ENCODE results near the gene ITPR1.
"Not testable (repeated sequence)": the region's sequence is repeated elsewhere in the genome, so short reads cannot be mapped to it uniquely, and the experiment has no call there.

Gene ITPR1

DNA sequence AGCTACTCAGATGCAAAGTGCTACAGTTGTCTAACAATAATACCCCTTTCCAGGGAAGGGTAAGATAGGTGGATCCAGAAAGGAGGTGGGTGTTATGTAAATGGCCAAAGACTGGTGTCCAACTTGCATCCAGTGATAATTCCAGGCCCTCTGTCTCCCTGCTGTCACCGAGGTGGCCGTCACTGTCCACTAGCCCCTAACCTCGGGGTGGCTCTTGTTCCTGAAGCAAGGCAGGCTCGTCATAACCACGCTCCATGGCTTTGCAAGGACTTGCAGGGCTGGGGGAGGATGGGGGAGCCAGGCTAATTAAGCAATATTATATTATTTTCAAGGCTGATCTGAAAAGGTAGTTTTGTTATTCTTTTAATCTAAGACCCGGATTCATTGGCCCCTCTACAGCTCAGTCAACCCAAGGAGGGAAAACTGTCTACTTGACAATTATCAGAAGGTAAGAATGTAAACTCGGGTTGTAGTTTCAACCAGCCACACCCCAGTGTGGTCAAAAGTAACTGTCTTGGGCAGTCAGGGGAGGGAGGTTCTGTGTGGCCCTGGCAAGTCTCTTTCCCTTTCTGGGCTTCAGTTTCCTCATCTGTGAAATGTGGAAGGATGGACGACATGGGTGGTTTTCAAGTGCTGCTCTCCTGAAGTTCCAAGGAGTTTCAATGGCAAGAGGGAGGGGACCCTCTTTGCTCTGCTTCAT, 266.0 kb downstream of the ITPR1 start:
- ATAC-seq: no peak
- DNase-seq: no peak

DNA sequence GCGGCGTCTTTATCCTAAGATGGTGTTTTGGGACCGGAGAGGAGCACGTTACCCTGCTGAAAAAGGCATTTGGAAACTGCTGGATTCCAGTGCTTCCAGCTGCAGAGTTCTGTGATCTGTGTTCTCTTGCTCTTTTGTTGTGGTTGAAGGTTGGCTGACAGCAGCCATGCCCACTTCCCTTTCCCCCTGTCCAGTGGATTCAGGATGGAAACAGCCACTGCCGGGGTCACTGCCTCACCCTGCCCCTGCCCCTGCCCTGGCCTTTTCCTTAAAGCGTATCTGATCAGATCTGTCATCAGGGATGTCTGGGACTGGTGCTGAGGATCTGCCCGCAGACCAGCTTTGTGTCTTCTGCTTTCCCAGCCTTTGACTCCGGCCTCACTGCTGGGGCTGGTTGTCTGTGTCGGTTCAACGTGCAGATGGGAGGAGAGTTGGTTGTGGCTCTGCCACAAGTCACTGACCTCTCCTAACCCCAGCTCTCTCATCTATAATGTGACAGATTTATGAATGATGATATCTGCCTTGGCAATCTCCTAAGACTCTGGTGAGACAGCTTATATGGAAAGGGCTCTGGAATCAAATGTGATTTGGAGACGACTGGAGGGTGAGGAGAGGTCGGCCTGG, 266.7 kb downstream of the ITPR1 start:
- DNase-seq: no peak
- ATAC-seq: no peak

DNA sequence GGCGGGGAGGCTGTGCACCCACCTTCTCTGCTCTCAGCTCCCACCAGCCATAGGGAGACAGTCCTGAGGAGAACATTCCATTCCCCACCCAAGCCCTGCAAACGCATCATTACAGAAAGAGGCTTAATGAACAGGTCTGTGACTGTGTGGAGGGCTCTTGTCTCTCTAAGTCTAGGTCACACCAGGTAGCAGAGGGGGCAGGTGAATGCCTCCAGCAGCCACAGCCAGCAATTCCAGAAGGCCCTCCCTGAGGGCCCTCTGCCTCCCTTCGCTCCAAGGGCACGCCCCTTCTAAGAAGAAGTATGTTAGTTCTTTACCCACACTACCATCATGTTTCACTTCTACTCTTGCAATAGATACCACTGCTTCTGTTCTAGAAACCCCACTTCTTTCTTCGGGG, 268.6 kb downstream of the ITPR1 start:
- DNase-seq (no peak), ATAC-seq (no peak)

DNA sequence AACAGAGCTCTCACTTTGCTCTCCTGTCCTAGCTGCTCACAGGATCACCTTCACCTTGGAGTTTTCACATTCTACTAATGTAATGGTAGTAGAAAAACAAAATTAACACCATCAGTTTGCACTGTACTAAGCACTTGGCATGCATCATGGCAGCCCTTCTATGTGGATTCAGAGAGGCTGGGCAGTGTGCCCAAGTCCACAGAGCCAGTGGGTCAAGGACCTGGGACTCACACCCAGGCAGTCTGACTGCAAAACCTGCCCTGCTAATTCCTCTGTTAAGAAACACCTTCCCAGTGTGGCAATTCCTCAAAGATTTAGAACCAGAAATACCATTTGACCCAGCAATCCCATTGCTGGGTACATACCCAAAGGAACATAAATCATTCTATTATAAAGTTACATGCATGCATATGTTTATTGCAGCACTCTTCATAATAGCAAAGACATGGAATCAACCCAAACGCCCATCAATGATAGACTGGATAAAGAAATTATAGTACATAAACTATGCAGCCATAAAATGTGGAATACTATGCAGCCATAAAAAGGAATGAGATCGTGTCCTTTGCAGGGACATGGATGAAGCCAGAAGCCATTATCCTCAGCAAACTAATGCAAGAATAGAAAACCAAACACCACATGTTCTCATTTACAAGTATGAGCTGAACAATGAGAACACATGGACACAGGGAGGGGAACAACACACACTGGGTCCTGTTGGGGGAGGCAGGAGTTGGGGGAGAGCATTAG, 269.5 kb downstream of the ITPR1 start:
- not testable (repeated sequence) for DNase-seq

DNA sequence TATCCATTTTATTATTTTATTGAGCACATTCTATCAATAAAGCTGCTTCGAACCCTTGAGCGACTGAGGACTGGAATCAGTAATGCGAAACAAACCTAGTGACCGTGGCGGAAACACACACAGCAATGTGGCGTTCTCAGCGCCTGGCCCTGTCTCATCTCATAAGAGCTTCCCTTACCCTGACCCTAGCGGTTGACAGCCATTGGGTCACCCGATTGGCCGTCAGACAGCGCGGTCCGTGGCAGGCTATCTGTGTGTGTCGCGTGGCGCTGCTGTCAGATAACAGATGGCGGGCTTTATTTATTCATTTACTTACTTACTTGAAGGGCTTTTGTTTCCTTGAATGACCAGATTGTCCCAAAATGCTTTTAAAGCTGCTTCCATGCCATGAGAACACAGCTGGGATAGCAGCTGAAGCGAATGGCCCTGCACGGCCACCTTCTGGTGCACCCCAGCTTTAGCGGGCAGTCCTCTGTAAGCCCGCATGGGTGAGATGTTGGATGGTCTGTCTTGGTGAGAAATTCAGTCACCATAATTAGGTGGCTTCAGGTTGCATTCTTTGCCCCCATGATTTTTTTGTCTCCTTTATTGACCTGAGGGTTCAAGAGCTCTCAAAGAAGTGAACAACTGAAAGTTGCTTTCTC, 270.6 kb downstream of the ITPR1 start:
- ATAC-seq (no peak), DNase-seq (no peak)

More for the DNA sequence above, 269.5 kb downstream of the ITPR1 start:
- ATAC-seq: not testable (repeated sequence)

DNA sequence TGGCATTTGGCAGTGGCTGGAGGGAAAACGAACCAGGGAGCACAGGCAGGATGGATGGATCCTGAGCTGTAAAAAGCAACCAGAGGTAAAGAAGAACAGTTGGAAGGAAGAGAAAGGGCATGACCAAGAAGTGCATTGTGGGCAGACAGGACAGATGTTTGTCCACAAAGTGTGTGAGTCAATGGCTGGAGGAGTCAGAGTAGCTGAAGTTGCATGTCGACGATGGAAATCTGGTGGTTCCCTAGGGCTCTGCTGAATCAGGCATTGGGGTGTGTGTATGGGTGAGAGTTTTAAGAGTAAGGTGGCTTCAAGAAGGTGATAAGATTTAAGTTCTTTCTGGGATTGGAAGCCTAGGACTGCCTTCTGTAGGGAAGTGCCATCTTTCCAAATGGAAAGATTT, 272.1 kb downstream of the ITPR1 start:
- ATAC-seq (no peak), DNase-seq (no peak)

DNA sequence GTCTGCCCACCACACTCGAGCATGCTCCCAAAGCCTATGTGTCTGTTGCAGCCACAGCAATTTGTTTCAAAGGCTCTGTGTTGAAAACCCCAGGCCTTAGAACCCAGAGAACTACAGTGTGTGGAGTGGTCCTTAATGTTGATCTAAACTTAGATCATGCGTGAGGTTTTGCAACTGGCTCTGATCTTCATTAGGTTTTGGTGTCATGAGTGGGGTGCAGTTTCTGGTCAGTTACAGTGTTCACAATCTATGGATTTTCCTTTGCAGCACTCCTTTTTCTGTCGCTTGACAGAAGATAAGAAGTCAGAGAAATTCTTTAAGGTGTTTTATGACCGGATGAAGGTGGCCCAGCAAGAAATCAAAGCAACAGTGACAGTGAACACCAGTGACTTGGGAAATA, 273.1 kb downstream of the ITPR1 start:
- ATAC-seq (no peak), DNase-seq (no peak)

DNA sequence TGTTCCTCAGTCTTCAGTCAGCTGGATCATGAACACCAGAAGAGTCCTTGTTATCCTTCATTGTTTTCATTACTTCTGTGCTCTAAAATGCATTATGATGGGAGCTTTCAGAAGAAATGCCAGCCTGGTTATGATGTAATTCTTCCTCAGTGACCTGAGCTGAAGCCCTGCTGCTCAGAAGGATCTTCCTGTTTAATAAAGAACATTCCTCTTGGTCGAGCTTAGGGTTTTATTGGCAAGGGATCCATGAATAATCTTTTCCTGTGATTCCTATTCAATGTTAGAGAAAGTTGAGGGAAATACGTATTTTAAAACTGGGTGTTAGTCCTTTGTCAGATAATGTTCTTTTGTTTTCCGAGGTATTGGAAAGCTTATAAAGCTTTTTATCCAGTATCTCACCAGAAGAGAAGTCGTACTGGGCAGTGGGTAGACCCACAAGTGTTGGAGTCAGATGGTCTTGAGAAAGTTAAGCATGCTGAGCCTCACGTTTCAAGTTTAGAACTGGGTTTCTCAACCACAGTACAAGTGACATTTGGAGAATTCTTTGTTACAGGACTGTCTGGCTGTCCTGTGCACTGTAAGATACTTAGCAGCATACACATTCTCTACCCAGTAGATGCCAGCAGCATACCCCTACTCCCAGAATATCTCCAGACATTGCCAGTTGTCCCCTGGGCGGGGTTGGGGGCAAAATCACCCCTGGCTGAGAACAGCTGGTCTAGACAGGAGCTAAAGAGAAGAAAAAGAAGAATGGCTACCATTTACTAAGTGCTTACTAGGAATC, 273.8 kb downstream of the ITPR1 start:
- ATAC-seq: no peak
- DNase-seq: no peak

DNA sequence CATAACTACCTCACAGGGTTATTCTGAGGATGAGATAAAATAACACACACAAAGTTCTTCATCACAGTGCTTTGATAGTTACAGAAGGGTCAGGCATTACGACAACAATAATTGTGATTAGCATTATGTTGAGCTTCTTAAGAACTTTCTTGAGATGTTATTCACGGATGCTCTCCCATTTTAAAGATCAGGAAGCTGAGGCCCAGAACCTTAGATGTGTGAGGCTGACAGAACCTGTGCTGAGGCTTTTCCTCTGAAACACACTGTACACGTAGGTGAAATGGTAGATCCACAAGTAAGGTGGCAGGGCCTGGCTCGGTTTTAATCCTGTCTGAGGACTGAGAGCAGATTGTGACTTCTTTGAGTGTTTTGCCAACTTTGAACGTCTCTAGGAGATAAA, 274.9 kb downstream of the ITPR1 start:
- DNase-seq (no peak), ATAC-seq (no peak)

DNA sequence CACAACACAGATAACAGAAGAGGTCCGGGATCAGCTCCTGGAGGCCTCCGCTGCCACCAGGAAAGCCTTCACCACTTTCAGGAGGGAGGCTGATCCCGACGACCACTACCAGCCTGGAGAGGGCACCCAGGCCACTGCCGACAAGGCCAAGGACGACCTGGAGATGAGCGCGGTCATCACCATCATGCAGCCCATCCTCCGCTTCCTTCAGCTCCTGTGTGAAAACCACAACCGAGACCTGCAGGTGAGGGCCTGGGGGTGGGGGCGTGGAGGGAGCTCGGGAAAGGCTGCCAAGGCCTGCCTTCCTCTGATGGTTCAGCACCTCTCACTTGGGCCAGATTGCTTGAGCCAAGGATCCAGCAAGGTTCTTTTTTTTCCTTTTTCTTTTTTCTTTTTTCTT, 275.4 kb downstream of the ITPR1 start:
- ATAC-seq (no peak), DNase-seq (no peak)

DNA sequence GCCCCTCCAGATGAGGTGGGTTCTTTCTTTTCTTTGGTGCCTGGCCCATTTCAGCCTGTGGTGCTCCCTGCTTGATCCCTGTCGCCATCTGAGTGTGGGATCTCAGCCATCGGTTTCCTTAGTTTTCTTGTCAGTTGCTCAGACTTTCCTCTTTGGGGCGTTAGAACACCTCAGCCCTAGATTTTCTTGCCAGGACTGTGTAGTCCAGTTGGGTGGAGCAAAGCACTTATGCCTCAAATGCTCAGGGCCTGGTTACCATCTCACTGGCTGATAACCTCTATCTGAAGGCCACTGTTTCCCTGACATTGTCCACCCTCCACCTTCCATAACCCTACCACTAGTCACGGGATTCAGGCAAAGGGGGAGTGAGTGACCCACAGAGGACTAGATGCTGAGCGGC, 277.4 kb downstream of the ITPR1 start:
- no peak for DNase-seq

DNA sequence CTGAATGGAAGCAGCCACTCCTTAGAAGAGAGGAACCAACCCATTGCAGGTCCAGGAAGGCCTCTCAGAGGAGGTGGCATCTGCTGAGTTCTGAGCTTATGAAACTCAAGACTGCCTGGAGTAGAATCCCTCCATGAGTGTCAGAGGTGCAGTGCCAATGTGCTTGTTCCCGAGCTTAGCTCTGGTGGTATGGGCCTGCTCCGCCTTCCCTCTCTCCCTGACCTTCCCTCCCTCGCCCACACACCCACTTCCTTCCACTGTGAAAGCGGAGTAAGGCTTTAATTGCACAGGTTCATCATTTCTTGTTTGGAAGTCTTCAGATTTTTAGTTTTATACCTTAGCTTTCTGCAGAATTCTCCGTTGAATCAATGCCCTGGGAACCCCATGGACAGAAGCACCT, 278.1 kb downstream of the ITPR1 start:
- DNase-seq (no peak), ATAC-seq (no peak)

More for the DNA sequence above, 277.4 kb downstream of the ITPR1 start:
- no peak for ATAC-seq

DNA sequence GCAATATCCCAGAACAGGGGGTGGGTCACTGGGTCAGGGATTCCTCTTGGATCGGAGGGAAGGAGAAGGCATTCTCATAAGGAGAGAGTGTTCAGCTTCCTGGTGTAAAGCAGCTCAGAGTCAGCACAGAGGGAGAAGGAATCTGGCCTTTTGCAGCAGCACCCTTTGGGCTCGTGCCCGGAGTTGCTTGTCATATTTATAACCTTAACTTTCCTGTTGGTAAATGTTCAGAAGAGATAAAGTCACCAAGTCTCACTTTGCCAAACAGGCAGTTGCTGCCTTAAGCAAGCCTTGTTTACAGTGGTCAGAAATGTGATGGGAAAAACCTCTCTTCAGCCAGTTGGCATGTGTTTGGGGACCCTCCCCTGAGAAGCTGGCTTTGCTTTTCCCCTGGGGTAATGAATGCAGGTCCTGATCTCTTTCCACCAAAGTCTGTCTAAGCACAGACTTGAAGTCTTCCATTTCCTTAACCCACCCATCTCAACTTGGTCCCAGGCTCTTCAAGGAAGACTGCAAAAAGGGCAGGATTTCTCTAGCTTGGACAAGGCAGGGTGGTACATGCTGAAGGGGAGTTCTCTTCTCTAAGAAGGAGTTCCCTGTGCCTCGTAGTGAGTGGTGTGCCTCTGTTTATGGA, 279.1 kb downstream of the ITPR1 start:
- no peak for ATAC-seq
- no peak for DNase-seq

DNA sequence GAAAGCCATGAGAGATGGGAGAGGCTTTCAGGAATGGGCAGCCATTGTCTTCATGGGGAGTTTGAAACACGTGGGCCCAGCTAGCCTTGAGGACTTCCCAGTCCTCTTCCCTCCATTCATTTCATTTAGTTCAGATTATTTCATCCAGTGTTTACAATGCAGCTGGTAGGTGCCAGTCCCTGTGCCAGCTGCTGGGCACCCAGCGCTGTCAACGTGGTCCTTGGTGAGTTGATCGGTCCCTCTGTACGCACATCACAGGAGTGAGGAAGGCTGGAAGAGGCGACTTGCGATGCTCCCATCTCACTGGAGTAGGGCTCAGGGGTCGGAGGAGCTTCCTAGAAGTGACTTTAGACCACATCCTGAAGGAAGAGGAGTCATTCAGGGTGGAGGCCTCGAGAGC, 279.7 kb downstream of the ITPR1 start:
- no peak for ATAC-seq
- DNase-seq: no peak

DNA sequence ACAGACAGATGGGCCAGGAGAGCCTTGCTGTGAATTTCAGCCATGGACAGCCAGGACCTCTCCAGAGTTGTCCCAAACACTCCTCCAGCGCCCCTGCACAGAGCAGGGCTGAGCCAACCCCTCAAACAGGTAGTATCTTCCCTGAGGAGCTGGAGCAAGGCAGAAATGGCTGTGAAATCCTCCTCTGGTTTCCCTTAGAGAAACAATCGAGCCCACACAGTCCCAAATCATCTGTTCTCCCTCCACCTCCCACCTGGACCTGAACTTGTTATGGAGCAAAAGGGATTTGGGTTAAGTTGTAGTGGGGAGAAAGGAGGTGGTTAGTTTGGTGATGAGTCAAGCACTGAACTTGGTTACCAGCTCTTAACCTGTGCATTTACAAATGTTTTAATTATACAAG, 280.4 kb downstream of the ITPR1 start:
- DNase-seq: no peak
- ATAC-seq: no peak

DNA sequence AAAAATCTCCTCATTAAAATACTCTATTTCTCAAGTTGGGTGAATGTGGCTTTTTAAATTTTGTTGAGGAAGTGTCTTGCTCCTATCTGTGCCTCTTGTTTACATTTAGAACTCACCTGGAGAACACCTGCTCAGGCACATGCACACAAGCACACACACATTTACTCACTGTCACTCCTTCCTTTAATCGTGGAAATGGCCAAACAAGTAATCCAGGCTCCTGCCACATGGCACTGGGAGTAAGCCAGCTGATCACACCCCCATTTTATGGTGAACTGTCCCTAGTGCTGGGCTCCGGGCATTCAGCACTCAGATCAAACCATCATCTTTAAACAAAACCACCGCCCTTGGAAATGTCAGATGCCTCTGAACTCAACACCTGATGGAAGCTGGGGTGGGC, 281.4 kb downstream of the ITPR1 start:
- DNase-seq (no peak), ATAC-seq (no peak)

DNA sequence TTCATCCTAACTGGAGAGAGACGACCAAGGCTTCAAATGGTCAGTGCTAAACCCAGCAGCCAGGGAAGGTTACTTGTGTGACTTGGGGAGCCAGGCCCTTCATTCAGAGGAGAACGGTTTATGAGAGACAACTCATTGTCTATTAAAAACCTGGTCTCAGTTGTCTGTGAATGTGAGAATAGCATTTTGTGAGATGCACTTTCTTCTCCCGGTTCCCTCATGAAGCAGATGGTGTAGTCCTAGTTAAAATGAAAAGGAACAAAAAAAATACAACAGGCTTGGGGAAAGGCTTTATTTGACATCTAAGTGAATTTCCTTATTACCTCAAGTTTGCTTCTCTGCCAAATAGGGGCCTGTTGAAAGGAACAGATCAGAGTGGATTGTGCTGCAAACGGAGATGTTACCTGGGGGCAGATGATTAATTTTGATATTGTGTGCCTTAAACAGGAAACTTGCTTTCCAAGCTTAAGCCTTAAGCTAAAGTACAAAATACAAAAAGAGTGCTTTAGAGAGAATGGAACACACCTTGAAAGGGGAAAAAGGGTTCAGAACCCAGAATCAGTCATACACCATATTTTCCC, 283.3 kb downstream of the ITPR1 start:
- no peak for ATAC-seq
- DNase-seq: no peak

DNA sequence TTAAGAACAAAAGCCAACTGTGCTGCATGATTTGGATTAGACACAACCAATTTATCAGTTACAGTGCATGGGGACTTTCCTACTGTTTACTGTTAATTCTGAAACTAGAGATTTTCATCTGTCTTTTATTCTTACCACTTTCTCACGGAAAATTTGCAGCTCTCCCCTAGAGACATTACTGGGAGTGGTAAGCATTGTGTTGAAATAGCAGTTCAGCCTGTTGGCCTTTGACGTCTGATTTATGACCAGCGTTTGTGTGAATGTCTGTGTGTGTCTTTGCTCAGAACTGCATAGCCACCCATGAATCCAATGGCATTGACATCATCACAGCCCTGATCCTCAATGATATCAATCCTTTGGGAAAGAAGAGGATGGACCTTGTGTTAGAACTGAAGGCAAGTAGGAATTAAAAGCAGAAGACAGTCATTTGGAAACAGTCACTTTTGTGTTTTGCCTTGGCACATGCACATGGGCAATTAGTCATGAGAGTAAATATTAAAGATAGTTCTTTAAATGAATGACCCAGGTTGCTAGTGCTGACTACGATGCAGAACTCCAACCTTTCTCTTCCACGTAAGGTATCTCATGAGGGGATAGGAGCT, 283.9 kb downstream of the ITPR1 start:
- peak; percentile 13 for DNase-seq
- ATAC-seq: peak; percentile 91

DNA sequence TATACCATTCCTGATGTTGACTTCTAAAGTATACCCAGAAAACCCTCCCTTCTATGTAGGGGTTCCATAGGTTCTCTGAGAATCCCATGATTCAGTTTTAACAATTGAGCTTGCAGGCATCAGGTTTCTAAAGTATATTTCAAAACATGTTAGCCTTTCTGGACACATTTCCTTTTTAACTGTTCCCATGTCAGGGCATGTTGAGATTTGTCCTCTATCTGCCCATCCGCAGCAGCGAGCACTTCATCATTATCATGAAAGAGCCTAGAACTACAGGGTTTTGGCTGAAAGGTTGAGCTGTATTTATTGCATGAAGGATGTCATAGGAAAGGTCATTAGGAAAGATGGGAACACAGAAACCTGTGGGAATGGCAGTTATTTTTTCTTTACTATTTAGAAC, 285.0 kb downstream of the ITPR1 start:
- ATAC-seq (no peak), DNase-seq (no peak)

DNA sequence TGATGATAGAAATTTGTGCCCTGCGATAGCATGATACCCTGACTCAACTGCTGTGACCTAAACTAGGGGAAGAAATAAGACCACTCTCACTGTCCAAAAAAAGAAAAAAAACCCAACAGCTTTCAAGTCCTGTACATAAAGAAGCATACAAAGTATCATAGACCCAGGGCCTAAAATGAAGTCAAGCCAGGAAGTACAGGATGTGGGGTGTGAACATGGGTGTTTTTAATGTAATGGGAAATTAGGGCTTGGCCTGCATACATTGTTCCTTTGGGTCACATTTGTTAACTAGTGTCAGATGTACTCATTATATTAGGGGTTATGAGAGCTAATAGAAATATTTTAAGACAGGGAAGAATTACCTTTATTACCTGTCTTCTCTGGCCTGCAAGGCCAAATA, 285.6 kb downstream of the ITPR1 start:
- DNase-seq (no peak), ATAC-seq (no peak)

DNA sequence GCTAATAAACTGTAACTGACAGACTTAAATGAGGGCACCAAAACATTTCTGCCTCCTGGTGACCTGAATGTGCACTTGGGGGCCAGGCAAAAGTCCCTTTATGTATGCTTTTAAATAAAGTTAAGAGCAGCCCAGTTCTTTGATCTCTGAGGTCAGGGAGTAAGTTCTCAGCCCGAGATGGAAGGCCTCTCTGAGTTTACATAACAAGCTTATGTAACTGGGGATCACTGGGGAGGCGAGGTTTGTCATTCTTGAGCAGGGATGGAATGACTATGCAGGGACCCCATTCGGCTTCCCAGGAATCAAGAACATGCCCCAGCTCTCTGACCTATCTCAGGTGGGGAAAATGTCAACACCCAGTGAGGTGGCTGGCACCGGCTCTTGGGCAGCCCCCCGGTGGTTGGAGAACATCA, 287.4 kb downstream of the ITPR1 start:
- no peak for DNase-seq
- ATAC-seq: no peak
